CD4-positive, alpha-beta T cell treated with Interferon gamma for 1 hour (primary cell): ENCODE data around the gene ZMYM4.

Experiments used
- DNase-seq: peaks from one replicate; pipeline ENCODE4 v3.0.0-alpha.2; 2020

The ZMYM4 gene

DNA sequence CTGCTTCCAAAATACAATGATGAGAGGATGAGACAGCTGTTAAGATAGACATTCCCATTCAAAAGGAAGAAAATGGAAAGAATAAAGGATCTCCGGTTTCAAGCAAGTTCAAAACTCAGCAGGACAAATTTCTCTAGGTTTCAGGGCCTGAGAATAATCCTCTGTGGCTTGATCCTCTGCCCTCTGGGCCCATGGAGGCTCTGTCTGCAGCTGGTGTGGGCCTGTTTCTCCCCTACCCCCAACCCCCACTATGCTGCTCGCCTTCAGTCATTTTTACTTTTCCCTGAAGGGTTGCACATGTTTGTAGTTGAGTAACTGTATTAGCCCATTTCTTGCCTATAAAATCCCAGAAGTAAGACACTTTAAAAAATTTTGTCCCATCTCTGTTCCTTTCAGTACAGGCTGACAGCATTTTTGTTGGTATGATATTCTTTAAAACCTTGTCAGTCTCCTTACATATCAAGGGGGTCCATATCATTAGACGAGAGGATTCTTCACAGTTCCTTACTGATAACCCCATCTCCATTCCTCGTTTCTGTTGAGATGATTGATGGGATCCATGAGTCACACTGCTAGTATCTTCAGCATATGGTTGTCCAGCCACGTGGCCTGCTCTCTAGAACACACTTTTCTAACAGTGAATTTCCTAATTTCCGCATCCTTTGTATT, 10.5 kb downstream of the ZMYM4 start:
- no peak for DNase-seq

- DNase-seq = no peak
Observed at GRCh38 chr1:35279555-35279904, 11.0 kb downstream of the ZMYM4 start.

GRCh38 chr1:35280006-35280405, 11.5 kb downstream of the ZMYM4 start:
- no peak for DNase-seq

DNA sequence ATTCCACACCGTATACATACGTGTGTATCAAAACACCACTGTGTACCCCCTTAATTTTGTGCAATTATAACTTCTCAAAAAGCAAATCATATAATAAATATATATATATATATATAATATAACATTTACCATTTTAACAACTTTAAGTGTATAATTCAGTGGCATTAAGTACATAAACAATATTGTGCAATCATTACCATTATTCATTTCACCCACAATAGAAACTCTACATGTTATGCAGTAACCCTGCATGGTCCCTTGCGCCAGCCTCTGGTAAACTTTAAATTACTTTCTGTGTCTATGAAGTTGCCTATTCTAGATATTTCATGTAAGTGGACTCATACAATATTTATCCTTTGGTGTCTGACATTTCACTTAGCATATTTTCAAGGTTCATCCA, 13.1 kb downstream of the ZMYM4 start:
- DNase-seq = no peak

- no peak for DNase-seq
Observed at GRCh38 chr1:35282172-35282571, 13.7 kb downstream of the ZMYM4 start.

- no peak for DNase-seq
Observed at GRCh38 chr1:35284852-35285251, 16.3 kb downstream of the ZMYM4 start.

- no peak for DNase-seq
Observed at GRCh38 chr1:35285771-35286606, 17.5 kb downstream of the ZMYM4 start.

DNA sequence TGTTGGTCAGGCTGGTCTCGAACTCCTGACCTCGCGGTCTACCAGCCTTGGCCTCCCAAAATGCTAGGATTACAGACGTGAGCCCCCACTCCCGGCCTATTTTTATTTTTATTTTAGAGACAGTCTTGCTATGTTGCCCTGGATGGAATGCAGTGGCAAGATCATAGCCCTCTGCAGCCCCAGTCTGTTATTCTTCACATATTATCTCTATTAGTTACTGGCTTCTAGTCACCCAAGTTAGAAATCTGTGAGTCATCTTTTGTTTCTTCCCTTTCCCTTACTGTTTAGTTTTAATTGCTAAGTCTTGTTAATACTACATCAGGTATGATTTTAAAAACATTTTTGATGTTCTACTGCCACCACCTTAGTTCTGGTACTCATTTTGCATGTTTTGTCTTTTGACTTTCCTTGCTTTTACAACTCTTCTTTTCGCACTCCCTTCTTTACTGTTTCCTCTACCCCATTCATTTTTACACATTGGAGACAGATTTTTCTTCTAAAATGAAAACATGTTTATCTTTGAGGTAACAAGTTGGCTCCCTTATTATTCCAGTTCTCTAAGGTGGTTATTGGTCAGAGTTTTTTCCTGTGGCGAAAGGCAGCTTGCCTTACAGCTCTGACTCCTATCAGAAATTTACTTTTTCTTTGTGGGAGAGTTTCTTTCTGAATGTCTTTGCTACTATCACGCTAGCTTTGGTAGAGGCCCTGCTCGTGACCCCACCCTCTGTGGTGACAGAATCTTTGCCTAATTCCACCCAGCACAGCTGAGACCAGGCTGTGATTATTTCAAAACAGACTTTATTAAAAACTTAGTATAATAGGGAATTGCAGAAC, 19.5 kb downstream of the ZMYM4 start:
- no peak for DNase-seq

DNA sequence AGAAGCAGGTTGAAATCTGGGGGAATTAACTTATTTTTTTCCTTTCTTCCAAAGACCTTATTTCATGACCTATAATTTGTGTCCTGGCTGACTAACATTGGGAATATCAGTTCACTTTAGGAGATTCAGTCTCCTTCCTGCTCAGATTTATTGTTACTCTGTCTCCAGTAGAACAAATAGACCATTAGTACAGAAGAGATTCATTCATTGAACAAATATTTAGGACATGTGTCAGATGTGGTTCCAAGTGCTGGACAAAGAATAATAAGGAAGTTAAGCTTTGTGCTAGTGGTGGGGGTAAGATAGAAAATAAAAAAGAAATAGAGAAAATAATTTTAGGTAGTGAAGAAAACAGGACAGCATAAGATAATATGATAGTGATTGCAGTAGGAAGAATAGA, 20.3 kb downstream of the ZMYM4 start:
- no peak for DNase-seq

GRCh38 chr1:35290452-35290851, 21.9 kb downstream of the ZMYM4 start:
- no peak for DNase-seq

- no peak for DNase-seq
Observed at GRCh38 chr1:35294809-35295208, 26.3 kb downstream of the ZMYM4 start.

GRCh38 chr1:35297886-35298285, 29.4 kb downstream of the ZMYM4 start:
- no peak for DNase-seq

- peak; percentile 25 for DNase-seq
Observed at GRCh38 chr1:35298464-35298863, 30.0 kb downstream of the ZMYM4 start.

DNA sequence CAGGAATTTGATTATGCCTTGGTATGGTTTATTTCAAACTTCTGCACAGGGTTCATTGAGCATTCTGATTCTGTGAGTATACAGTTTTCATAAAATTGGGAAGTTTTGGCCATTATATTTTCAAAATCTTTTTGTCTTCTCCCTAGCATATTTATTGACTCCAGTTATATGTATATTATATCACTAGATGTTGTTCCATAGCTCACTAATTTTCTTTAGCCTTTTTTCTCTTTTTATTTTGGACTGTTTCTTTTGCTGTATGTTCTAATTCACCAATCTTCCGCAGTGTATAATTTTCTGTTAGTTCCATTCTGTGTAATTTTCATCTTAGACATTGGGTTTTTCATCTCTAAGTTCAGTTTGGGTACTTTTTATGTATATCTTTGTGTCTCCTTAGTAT, 31.9 kb downstream of the ZMYM4 start:
- no peak for DNase-seq

GRCh38 chr1:35301674-35302392, 33.3 kb downstream of the ZMYM4 start:
- DNase-seq = no peak

DNA sequence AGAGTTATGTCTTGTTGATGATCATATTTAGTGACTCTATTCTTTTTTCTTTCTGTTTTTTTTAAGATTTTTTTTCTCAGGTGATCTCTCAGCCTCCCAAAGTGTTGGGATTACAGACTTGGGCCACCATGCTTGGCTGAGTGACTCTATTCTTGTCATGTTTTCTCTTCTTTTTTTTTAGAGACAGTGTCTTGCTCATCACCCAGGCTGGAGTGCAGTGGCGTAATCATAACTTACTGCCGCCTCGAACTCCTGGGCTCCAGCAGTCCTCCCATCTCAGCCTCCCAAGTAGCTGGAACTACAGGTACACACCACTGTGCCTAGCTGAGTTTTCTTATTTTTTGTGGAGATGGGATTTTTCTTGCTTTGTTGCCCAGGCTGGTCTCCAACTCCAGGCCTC, 36.9 kb downstream of the ZMYM4 start:
- DNase-seq = no peak

- DNase-seq = no peak
Observed at GRCh38 chr1:35315649-35316048, 47.1 kb downstream of the ZMYM4 start.

GRCh38 chr1:35316264-35316663, 47.8 kb downstream of the ZMYM4 start:
- DNase-seq = no peak

GRCh38 chr1:35319988-35320713, 51.6 kb downstream of the ZMYM4 start:
- no peak for DNase-seq

DNA sequence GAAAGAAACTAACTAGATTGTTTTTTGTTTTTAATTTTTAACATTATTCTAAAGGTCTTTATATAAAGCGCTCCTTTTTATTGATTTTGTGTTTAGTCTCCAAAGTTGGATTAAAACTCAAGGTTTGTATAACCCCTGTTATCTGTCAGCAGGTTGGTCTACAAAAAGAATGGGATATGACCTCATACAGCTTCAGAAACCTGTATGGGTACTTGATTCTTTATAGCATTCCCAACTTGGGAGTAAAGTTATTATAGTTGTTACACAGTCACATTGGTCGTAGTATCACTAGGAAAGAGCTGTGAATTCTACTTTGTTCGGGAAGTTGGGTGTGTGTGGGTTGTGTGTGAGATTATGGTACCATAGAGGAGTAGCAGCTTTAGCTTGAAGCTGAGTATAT, 52.4 kb downstream of the ZMYM4 start:
- DNase-seq = no peak

DNA sequence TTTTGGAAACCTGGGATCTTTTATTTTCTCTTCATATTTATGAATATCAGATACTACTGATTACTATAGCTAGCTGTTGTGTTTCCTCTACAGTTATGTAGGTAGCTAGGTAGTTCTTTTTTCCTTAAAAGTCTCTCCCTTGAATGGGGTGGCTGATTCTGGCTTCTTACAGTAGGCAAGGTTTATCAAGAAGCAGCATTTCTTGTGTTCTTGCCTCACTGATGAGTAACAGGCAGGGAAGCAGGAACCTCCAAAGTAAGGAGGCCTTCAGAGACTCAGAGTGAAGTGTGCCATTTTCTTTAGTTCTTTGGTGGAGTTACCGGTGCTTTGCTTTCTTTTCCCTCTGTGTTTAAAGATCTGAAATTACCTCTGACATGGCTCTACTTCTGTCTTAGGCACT, 56.0 kb downstream of the ZMYM4 start:
- DNase-seq = no peak

DNA sequence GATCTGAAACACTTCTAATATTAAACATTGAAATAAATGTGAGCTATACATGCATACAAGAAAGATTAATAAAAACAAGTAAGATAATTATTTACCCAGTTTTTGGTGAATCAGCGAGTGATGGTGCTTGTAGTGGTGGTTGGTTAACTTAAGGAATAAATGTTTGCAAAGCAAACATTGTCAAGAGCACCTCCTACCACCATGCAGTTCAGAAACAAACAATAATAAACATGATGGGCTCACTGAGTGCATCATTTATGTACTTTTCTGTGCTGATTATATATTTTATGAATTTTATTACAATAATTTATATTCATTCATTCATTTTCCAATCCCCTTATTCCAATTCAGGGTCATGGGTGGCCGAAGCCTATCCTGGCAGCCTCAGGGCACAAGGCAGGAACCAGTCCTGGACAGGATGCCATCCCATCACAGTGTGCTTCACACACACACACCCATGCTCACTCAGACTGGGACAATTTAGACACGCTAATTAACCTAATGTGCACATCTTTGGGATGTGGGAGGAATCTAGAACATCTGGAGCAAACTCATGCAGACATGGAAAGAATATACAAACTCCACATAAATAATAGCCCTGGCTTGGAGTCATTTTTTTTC, 57.8 kb downstream of the ZMYM4 start:
- DNase-seq = no peak
